Ishikawa (cell line): ENCODE data around the gene HPD.

ENCODE experiments used
- RAD21 ChIP-seq: IDR thresholded peaks from 2 replicates; pipeline ENCODE4 v1.6.1; 2012; ENCODE audit warnings: low read depth
- TAF1 ChIP-seq: IDR thresholded peaks from 2 replicates; pipeline ENCODE4 v1.6.1; 2012; ENCODE audit warnings: low read depth, mild to moderate bottlenecking
- TF ChIP-seq, protein P1 (sequence below): IDR thresholded peaks from 2 replicates; pipeline ENCODE4 v1.6.1; 2012; ENCODE audit warnings: low read depth, mild to moderate bottlenecking

DNA sequence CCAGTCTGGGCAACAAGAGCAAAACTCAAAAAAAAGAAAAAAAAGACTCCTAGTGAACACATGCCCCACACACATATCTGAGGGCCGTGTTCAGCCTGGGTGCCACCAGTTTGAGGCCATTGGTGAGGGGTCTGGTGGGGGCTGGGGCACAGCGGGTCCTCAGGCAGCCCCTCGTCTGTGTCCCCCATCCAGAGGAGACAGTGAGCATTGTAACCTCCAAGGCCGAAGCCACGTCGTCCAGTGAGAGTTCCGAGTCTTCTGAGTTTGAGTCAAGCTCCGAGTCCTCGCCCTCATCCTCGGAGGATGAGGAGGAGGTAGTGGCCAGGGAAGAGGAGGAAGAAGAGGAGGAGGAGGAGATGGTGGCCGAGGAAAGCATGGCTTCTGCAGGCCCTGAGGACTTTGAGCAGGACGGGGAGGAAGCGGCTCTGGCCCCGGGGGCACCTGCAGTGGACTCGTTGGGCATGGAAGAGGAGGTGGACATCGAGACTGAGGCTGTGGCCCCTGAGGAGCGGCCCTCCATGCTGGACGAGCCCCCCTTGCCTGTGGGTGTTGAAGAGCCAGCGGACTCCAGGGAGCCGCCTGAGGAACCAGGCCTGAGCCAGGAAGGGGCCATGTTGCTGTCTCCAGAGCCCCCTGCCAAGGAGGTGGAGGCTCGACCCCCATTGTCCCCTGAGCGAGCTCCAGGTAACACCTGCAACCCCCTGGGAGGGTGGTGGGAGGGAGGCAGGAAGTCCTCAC, 39.3 kb downstream of the HPD start:
- TF ChIP-seq, protein P1, sequence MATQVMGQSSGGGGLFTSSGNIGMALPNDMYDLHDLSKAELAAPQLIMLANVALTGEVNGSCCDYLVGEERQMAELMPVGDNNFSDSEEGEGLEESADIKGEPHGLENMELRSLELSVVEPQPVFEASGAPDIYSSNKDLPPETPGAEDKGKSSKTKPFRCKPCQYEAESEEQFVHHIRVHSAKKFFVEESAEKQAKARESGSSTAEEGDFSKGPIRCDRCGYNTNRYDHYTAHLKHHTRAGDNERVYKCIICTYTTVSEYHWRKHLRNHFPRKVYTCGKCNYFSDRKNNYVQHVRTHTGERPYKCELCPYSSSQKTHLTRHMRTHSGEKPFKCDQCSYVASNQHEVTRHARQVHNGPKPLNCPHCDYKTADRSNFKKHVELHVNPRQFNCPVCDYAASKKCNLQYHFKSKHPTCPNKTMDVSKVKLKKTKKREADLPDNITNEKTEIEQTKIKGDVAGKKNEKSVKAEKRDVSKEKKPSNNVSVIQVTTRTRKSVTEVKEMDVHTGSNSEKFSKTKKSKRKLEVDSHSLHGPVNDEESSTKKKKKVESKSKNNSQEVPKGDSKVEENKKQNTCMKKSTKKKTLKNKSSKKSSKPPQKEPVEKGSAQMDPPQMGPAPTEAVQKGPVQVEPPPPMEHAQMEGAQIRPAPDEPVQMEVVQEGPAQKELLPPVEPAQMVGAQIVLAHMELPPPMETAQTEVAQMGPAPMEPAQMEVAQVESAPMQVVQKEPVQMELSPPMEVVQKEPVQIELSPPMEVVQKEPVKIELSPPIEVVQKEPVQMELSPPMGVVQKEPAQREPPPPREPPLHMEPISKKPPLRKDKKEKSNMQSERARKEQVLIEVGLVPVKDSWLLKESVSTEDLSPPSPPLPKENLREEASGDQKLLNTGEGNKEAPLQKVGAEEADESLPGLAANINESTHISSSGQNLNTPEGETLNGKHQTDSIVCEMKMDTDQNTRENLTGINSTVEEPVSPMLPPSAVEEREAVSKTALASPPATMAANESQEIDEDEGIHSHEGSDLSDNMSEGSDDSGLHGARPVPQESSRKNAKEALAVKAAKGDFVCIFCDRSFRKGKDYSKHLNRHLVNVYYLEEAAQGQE: no peak
- TF ChIP-seq TAF1 (no peak), RAD21 (no peak)
